ENCODE data around the gene SEPSECS. TPM values are rescaled to one million over a fixed set of nuclear protein-coding genes. Genes with fewer than 3 reads are reported as not detected.
A peak's percentile ranks its signal among the peaks of the same experiment; 100 is the strongest.

Gene SEPSECS
- total and polyA plus RNA-seq, 9 of the 15 experiments (the other 6 are each of a cell fraction or from before 2014, with no cell fraction given) = 3.9 to 17.2 (median 7.9) TPM

DNA sequence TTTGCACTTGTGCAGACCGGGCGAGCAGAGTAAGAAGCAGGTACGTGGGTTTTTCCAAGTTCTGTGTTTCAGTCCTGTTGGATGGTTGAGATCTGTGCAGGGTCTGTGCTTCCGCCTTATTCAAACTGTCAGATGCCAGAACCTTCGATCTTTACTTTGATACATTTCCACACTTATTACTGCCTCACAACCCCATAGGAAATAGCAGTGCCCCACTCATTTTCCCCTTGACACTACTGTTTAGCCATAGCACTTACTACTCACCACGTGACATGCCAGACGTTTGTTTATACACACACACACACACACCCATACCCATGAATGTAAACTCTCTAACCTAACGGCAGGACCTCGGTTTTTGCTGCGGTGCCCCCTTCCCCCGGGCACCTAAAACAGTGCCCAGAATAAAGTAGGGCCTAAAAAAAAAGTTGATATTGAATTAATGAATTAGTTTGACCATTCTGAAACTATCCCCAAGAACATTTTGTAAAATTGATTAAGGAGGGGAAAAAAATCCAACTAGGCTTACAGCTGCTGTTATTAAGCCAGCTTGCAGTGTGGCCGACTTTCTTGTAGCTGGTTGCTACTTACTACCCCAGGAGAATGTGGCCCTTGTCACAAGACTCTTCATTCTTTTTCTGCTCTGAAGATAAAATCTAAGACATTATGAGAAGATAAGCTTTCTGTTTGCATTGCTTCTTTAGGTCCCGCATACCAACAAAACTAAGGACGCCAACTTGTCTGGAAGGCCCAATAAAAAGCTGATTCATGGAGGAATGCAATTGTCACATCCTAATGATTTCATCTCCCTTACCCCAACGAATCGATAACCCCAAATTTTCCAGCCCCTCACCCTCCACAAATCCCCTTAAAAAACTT lies 704 bp upstream of the SEPSECS start (continued):
- TF ChIP-seq ZC3H4 (CRISPR knock-in tag; IDR thresholded peaks at IDR 0.05; ENCODE audit: borderline replicate concordance) (no peak), KDM4B (IDR thresholded peaks at IDR 0.05; ENCODE audit: borderline replicate concordance in 2 of 2, low read depth in 1 of 2) (0 out of 4 replicates have a peak, but pooled peaks of 1 of the 2 experiments have one; percentile 8), C11orf30 (IDR thresholded peaks at IDR 0.05; ENCODE audit: low read depth) (peak; percentile 76), CBX8 (IDR thresholded peaks at IDR 0.05; ENCODE audit: borderline replicate concordance, extremely low read depth, low read depth, low read length, poor library complexity, severe bottlenecking) (no peak), SRSF7 (optimal IDR thresholded peaks at IDR 0.05; ENCODE audit: low read depth, low read length) (no peak), CHD2 (IDR thresholded peaks at IDR 0.05; ENCODE audit: low read depth, low read length) (no peak), BCL6 (CRISPR knock-in tag; IDR thresholded peaks at IDR 0.05) (no peak), NFE2 (IDR thresholded peaks at IDR 0.05; ENCODE audit: low read depth) (peak; percentile 67), DACH1 (IDR thresholded peaks at IDR 0.05; ENCODE audit: partially characterized antibody) (no peak)
- TF ChIP-seq, protein P1, sequence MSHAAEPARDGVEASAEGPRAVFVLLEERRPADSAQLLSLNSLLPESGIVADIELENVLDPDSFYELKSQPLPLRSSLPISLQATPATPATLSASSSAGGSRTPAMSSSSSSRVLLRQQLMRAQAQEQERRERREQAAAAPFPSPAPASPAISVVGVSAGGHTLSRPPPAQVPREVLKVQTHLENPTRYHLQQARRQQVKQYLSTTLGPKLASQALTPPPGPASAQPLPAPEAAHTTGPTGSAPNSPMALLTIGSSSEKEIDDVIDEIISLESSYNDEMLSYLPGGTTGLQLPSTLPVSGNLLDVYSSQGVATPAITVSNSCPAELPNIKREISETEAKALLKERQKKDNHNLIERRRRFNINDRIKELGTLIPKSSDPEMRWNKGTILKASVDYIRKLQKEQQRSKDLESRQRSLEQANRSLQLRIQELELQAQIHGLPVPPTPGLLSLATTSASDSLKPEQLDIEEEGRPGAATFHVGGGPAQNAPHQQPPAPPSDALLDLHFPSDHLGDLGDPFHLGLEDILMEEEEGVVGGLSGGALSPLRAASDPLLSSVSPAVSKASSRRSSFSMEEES (CRISPR knock-in tag; IDR thresholded peaks at IDR 0.05) = peak; percentile 89
- TF ChIP-seq, protein P2, sequence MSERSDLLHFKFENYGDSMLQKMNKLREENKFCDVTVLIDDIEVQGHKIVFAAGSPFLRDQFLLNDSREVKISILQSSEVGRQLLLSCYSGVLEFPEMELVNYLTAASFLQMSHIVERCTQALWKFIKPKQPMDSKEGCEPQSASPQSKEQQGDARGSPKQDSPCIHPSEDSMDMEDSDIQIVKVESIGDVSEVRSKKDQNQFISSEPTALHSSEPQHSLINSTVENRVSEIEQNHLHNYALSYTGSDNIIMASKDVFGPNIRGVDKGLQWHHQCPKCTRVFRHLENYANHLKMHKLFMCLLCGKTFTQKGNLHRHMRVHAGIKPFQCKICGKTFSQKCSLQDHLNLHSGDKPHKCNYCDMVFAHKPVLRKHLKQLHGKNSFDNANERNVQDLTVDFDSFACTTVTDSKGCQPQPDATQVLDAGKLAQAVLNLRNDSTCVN (CRISPR knock-in tag; IDR thresholded peaks at IDR 0.05) = no peak
- TF ChIP-seq, protein P3, sequence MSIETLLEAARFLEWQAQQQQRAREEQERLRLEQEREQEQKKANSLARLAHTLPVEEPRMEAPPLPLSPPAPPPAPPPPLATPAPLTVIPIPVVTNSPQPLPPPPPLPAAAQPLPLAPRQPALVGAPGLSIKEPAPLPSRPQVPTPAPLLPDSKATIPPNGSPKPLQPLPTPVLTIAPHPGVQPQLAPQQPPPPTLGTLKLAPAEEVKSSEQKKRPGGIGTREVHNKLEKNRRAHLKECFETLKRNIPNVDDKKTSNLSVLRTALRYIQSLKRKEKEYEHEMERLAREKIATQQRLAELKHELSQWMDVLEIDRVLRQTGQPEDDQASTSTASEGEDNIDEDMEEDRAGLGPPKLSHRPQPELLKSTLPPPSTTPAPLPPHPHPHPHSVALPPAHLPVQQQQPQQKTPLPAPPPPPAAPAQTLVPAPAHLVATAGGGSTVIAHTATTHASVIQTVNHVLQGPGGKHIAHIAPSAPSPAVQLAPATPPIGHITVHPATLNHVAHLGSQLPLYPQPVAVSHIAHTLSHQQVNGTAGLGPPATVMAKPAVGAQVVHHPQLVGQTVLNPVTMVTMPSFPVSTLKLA (conservative IDR thresholded peaks at IDR 0.05) = peak; percentile 86 to 92
- TF ChIP-seq, protein P4, sequence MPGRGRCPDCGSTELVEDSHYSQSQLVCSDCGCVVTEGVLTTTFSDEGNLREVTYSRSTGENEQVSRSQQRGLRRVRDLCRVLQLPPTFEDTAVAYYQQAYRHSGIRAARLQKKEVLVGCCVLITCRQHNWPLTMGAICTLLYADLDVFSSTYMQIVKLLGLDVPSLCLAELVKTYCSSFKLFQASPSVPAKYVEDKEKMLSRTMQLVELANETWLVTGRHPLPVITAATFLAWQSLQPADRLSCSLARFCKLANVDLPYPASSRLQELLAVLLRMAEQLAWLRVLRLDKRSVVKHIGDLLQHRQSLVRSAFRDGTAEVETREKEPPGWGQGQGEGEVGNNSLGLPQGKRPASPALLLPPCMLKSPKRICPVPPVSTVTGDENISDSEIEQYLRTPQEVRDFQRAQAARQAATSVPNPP (IDR thresholded peaks at IDR 0.05; ENCODE audit: borderline replicate concordance, insufficient read depth, insufficient read length) = no peak
- TF ChIP-seq, protein P5, sequence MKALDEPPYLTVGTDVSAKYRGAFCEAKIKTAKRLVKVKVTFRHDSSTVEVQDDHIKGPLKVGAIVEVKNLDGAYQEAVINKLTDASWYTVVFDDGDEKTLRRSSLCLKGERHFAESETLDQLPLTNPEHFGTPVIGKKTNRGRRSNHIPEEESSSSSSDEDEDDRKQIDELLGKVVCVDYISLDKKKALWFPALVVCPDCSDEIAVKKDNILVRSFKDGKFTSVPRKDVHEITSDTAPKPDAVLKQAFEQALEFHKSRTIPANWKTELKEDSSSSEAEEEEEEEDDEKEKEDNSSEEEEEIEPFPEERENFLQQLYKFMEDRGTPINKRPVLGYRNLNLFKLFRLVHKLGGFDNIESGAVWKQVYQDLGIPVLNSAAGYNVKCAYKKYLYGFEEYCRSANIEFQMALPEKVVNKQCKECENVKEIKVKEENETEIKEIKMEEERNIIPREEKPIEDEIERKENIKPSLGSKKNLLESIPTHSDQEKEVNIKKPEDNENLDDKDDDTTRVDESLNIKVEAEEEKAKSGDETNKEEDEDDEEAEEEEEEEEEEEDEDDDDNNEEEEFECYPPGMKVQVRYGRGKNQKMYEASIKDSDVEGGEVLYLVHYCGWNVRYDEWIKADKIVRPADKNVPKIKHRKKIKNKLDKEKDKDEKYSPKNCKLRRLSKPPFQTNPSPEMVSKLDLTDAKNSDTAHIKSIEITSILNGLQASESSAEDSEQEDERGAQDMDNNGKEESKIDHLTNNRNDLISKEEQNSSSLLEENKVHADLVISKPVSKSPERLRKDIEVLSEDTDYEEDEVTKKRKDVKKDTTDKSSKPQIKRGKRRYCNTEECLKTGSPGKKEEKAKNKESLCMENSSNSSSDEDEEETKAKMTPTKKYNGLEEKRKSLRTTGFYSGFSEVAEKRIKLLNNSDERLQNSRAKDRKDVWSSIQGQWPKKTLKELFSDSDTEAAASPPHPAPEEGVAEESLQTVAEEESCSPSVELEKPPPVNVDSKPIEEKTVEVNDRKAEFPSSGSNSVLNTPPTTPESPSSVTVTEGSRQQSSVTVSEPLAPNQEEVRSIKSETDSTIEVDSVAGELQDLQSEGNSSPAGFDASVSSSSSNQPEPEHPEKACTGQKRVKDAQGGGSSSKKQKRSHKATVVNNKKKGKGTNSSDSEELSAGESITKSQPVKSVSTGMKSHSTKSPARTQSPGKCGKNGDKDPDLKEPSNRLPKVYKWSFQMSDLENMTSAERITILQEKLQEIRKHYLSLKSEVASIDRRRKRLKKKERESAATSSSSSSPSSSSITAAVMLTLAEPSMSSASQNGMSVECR (CRISPR knock-in tag; IDR thresholded peaks at IDR 0.05) = no peak
- TF ChIP-seq, protein P6, sequence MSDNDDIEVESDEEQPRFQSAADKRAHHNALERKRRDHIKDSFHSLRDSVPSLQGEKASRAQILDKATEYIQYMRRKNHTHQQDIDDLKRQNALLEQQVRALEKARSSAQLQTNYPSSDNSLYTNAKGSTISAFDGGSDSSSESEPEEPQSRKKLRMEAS (CRISPR knock-in tag; IDR thresholded peaks at IDR 0.05) = no peak
